HG03097 (cell line): ENCODE results near the gene DAGLA.

Experiments
- ATAC-seq: cut with Tn5 transposase; IDR thresholded peaks from one replicate; pipeline ENCODE4 v1.9.1; 2021; ENCODE audit not compliant: unreplicated experiment, low FRiP score

DAGLA gene

DNA sequence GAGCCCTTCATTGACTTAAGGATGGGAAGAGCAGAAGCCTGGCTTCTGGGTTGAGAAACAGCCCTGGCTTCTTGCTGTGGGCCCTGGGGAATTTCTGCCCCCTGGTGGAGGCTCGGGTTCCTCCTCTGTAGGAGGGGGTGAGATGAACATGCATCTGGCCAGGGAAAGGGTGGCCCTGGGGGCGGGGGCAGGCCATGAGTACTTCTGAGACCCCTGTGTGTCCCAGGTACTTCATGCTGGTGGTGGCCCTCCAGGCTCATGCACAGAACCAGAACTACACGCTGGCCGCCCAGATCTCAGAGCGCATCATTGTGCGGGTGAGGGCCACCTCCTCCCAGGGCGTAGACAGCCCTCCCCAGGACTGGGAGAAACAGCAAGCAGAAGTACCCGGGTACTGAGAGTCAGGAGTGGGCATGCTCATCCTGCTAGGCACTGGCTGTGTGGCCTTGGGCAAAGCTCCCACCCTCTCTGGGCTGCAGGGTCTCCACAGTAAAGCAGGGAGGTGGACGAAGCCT lies 96.4 kb downstream of the DAGLA start:
- no peak for ATAC-seq

DNA sequence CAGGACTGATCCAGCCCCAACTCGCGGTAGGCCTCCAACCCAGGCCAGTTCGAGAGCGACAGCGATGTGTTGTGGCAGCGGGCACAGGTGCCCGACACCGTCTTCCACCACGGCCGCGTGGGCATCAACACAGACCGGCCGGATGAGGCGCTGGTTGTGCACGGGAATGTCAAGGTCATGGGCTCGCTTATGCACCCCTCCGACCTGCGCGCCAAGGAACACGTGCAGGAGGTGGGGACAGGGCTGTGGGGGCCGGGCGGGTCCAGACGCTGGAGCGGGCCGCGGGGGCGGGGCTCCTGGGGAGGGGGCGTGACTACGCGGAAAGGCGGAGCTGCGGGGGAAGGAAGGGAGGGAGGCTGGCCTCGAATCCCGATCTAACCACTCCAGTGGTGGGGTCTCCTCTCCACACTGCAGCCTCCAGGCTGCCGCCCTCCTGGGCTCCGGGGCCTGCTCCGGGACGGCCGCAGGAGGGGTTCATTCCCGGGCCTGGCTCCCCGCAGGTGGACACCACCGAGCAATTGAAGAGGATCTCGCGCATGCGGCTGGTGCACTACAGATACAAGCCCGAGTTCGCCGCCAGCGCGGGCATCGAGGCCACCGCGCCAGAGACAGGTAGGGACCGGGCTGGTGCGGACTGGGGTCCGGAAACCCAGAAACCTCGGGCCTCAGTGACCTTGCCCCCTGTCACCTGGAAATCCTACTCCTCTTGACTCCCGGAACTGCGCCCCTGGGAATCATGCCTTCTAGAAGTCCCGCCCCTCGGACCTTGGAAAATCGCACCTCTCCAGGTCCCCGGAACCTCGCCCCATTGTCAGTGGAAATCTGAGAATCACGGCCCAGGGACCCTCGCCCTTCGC lies 97.3 kb downstream of the DAGLA start:
- ATAC-seq: no peak

DNA sequence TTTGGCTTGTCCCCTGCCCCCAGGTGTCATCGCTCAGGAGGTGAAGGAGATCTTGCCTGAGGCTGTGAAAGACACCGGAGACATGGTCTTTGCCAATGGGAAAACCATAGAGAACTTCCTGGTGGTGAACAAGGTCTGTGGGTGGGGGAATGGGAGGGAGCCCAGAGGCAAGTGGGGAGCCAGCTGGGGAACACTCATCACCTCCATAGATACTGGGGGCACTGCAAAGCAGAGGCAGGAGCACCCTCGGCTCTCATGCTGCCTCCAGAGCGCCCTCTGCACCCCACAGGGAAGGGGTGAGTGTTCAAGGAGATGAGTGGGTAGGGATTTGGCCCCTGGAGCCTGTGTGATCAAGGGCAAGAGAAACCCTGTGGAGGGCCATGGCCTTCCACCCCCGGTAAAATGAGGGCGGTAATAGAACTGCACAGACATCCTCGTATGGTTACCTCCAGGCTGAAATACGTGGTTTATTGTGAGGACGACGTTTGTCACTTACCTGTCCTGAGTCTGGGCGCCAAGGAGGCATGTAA lies 98.2 kb downstream of the DAGLA start:
- ATAC-seq: no peak

DNA sequence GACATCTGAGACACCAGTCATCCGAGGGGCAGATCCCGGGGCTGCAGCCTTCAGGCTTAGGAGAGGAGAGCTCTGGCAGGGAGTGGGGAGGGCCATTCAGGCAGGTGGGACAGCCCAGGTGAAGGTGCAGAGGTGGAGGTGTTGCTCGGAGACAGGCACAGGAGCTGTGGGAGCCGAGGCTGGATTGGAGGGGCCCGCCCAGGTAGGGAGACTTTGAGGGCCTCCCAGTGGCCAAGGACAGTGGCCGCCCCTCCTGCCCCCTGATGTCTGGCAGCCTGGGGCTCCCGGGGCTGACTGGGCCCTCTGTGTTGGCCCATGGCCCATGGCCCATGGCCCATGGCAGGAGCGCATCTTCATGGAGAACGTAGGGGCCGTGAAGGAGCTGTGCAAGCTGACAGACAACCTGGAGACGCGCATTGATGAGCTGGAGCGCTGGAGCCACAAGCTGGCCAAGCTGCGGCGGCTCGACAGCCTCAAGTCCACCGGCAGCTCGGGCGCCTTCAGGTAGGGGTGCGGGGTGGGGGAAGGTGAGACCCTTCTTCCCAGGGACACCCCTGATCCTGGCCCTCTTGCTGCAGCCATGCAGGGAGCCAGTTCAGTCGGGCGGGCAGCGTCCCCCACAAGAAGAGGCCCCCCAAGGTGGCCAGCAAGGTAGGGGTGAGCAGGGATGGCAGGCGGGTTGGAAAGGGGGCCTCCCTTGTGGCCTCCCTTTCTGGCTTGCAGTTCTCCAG lies 98.9 kb downstream of the DAGLA start:
- ATAC-seq: no peak

DNA sequence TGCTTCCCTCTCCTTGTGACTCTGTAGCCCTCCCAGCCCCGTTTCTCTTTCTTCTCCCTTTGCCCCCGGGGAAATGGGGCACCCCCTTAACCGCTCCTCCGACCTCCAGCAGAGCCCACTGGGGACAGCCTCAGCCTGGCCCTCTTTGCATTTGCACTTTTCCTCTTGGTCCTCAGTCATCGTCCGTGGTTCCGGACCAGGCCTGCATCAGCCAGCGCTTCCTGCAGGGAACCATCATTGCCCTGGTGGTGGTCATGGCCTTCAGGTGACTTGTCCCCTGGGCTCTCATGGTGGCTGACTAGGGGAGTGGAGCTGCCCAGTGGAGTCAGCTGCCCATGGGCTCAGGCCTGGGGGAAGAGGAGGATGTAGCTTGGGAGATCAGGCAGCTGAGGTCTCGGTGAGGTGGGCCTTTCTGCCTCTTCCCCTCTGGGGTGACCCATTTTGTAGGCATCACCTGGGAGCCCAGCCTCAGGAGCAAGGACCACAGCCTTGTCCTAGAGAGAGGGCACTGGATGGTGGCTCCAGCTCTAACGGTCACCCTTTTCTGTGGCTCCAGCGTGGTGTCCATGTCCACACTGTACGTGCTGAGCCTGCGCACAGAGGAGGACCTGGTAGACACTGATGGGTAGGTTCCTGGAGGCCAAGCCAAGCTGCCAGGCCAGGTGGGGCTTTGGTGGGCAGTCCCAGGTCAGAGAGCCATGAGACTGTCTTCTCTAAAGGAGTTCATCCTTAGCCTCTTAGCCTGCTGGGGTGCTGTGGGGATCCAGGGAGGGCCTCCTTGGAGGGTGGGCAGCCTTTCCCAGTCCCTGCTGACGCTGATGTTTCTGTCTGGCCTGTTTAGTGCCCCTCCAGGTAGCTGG lies 99.7 kb downstream of the DAGLA start:
- no peak for ATAC-seq

DNA sequence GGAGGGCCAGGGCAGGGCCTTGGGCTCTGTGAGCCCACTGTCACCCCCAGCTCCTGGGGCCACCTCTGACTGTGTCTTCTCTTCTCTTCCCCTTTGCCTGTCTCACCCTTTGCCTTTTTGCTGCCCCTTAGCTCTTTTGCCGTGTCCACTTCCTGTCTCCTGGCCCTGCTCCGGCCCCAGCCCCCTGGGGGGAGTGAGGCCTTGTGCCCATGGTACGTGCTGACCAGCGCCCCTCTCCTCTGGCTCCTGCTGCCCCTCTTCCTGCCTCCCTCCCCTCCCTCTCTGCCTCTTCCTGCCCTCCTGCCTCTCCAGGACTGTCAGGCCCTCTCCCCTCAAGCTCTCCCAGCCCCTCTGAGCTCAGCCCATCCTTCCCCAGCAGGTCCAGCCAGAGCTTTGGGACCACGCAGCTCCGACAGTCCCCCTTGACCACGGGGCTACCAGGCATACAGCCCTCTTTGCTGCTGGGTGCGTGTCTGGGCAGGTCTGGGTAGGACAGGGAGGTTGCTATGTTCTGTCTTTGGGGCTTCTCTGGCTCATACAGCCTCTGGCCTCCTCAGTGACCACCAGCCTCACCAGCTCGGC lies 100.5 kb downstream of the DAGLA start:
- ATAC-seq: no peak

DNA sequence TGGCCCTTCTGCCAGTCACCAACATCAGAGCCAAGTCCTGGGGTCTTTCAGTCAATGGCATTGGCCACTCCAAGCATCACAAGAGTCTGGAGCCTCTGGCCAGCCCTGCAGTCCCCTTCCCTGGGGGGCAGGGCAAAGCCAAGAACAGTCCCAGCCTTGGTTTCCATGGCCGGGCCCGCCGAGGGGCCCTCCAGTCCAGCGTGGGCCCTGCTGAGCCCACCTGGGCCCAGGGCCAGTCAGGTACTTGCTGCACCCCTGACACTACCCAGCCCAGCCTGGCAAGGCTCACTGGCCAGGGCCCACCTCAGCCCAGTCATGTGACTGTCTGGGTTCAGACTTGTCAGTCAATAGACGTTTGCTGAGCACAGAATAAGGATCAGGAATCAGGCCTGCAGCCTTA lies 101.4 kb downstream of the DAGLA start:
- no peak for ATAC-seq

DNA sequence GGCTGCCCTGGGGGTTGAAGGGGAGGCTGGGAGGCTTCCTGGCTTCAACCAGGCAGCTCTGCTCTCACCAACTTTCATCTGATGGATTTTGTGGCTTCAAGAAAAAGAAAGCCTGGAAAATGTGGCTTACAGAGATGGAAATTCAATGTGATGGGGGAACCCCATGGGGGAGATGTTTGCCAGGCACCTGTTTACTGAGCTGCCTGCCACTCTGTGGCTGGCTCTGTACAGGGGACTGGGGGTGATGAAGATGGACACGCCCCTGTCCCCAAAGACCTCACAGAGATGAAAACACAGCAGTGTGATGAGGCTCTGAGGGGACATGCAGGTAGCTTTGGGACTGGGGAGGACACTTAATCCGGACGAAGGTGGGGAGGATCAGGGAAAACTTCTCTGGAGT lies 102.1 kb downstream of the DAGLA start:
- no peak for ATAC-seq

DNA sequence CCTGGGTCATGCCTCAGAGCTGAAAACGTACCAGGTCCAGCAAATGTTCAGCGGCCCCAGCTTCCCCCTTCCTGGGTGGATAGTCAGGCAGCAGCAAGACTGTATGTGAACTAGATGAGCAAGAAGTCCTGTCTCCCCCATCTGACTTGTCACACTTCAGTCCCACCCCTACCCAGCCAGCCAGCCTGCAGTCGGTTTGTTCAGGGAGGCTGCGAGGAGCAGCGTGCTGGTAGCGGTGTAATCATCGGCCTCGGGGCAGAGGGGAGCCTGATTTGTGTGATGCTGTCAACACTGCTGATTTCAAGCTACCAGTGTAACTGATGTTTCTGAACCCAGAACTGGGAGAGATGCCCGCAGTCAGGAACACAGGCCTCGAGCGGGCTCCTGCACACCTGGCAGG lies 102.7 kb downstream of the DAGLA start:
- ATAC-seq: no peak

DNA sequence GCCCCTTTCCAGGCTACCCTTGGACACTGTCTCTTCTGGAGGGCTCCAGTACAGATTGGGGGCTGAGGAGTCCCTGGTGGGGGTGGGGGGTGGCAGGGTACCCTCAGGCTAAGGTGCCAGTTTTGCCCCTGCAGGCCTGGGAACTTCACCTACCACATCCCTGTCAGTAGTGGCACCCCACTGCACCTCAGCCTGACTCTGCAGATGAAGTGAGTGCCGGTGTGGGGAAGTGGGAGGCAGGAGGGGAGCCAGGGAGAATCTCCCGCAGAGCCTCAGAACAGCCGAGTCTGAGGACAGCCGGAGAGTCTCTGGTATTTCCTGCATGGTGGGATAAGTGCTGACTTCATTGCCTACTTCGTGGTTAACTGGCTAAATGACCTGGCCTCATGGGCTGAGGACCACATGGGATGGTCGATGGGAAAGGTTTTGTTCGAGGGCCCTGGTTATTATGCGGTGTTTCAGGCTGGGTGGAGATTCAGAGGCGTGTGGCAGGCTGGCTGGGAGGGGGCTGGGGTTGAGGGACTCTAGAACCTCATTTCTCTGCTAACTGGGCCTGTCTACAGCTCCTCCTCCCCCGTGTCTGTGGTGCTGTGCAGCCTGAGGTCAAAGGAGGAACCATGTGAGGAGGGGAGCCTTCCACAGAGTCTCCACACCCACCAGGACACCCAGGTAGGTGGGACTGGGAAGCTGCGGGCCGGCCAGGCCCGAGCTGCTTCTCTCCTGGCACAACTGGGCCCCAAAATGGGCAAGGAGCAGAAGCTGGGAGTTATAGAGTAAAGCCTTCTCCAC lies 103.7 kb downstream of the DAGLA start:
- ATAC-seq: no peak

DNA sequence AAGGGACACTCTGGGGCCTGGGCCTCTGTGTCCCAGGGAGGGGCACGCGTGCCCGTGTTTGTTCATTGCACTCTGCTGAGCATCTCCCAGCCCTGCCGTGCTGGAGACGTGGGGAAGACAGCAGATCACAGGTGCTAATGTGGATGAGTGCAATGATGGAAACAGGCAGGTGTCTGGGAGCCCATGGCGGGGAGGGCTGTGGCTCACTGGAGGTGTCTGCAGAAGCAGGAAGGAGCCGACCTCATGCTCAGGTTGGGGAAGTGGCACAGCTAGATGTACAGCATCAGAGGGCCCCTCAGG lies 104.3 kb downstream of the DAGLA start:
- ATAC-seq: no peak

DNA sequence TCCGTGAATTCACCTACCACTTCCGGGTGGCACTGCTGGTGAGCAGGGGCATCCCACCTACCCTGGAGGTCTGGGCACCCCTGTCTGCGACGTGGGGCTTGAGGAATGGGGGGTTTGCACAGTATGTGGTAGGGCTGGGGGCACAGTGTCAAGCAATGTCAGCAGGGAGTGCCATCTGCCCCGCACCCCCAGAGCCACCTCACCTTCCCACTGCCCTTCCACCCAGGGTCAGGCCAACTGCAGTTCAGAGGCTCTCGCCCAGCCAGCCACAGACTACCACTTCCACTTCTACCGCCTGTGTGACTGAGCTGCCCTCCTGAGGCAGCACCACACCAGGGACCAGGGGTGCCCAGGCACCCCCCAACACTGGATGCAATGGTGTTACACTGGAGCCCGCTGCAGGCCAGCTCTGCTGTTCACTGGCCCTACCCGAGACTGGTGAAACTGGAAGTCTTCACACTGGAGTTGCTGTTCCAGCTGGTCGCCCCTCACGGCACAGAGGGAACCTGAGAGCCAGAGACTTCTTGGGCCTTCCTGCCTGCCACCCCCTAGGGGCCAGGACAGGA lies 105.7 kb downstream of the DAGLA start:
- ATAC-seq: no peak

DNA sequence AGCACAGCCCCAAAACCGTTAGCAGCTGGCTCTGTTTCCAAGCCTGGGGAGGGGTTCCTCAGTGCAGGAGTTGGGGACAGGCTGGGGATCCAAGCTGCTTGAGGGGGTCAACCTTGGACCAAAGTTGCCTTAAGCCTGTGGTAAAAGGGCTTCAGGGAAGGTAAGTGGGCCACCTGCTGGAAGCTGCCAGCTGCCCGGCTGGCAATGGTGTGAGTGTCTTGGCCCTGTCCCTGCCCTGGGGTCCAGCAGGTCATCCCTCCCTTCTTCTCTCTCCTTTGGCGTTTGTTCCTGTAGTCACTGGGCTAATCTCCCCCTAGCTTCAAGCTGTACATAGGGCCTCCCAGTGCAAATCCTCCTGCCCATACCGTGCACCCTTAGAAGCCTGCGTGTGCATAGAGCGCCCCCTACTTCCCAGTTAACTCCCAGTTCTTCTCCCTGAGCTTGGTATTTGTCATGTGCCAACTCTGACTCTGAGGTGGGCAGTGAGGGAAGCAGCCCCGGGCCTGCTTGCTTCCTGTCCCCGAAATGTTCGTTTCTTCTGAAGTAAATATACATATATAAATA lies 107.8 kb downstream of the DAGLA start:
- ATAC-seq: no peak

DNA sequence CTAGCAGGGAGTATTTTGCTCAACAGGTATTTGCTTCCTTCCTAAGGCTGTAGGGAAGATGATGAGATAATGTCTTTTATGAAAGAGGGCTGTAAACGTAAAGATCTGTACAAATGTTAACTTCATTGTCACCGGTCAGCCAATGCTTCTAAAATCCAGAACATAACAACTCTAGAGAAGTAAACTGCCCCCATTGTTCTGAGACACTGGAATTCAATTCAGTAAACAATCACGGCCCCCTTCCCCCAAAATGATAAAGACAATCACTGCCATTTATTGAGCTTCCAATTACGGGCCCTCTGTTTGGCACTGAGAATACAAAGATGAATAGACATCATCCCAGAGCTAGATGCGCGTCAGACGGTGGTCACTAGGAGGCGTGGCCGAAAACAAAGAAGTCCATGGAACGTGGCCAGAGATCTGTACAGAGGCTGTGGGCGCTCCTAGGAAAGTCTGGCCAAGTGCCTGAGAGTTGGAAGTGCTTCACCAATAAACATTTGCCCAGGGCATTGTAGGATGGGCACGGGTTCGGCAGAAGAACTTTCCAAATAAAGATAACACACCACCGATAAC lies 111.6 kb downstream of the DAGLA start:
- ATAC-seq: peak; percentile 13

DNA sequence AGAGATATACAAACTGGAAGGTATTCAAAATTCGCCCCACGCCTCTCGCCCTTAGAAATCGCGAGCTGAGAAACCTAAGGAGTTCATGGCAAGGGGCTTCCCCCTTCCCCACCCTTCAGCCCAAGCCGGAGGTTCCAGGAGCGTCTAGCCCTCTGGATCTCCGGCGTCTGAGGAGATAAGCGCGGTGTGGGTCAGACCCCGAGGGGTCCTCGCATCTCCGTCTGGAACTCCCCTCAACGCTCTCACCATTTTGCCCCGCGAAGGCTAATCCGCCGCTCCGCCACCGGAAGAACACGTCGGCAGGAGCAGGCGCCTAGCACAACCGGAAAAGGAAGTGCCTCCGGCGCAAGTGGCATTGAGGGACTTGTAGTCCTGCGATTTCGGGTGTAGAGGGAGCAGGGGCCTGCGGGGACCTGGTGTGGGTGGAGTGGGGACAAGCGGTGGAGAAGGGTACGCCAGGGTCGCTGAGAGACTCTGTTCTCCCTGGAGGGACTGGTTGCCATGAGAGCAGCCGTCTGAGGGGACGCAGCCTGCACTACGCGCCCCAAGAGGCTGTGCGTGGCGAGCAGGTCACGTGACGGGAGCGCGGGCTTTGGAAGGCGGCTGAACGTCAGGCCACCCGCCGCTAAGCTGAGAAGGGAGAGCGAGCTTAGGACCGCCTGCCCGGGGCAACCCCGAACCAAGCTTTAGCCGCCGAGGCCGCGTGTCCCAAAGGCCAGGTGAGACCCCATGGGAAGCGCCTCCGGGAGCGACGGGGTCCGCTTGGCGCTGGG lies 112.3 kb downstream of the DAGLA start, which contains the start of the genes FEN1 and TMEM258:
TSS of gene FEN1 (plus strand) at position 602 of the 773 bp plus-strand sequence. CDS start 2,451 bp downstream, outside the sequence.
TSS of gene TMEM258 (minus strand) at position 290 of the 773 bp plus-strand sequence. CDS start at position 249, 41 bp downstream.
- ATAC-seq: peak; percentile 75

DNA sequence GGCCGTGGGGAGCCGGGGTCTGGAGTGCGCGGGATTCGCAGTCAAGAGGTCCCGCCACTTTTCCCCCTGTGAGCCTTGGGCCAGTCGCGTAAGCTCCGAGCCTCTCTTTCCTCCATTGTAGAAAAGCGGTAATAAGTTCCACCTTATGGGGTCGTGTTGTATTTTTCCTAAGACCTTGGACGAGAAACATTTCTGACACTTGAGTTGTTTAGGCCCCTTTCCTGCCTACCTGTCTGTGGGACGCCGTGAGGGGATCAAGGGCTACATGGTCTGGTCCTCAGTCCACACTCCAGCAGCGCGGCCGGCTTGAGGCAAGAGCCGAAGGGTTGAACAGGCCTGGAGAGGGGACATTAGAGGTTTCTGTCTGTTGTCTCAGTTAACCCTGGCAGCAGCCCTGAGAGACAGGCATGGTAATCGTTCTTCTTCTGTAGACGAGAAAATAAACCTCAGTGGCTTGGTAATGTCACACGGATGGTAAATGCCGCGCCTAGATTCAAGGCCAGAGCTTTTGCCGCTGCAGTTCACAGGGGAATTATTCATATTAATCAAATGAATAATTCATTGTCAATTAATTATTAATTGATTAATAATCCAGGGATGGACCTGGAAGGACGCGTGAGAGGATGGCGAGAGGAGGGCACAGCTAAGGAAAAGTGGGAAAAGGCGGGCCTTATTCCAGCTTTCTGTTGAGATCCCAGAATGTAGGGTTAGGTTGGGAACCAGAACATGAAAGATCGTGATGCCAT lies 113.1 kb downstream of the DAGLA start:
- ATAC-seq: peak; percentile 21

DNA sequence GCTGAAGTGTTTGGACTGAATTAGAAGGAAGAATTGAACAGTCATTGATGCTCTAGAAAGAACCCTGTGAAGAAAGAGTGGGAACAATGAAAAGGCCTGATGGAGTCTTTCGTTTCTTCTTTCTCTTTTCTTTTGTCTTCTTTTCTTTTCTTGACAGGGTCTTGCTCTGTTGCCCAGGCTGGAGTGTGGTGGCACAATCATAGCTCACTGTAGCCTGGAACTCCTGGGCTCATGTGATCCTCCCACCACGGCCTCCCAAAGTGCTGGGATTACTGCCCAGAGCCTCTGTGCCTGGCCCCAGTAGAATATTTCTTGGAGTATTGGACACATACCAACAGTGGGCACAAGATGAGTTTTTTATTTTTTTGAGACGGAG lies 113.6 kb downstream of the DAGLA start:
- no peak for ATAC-seq
